ENCODE data around the gene VWA8.
"Not testable (repeated sequence)": the region's sequence is repeated elsewhere in the genome, so short reads cannot be mapped to it uniquely, and the experiment has no call there.

VWA8 gene

GRCh38 chr13:41897126-41897525 is 63.8 kb downstream of the VWA8 start:
- POLR2A ChIA-PET, result no interaction called here
- no peak for TF ChIP-seq CTCF (IDR thresholded peaks at IDR 0.05; ENCODE audit: control extremely low read depth, extremely low read depth, low read depth, missing control alignments)
- no peak for DNase-seq (ENCODE audit: extremely low spot score)
- CTCF ChIA-PET, result interaction anchor here (1.0 to 1.6 kb wide), 4 partner anchors 8 to 229 kb away, joined by 3 to 5 read pairs (median 4); no protein-coding TSS in a partner anchor

- POLR2A ChIA-PET, result no interaction called here
- CTCF ChIA-PET, result no interaction called here
- TF ChIP-seq CTCF (IDR thresholded peaks at IDR 0.05; ENCODE audit: control extremely low read depth, extremely low read depth, low read depth, missing control alignments), result no peak
- DNase-seq (ENCODE audit: extremely low spot score), result no peak
Measured at GRCh38 chr13:41895478-41895877, 65.4 kb downstream of the VWA8 start.

- TF ChIP-seq CTCF (IDR thresholded peaks at IDR 0.05; ENCODE audit: control extremely low read depth, extremely low read depth, low read depth, missing control alignments), result no peak
- ChIA-PET CTCF (interaction anchor here (1.2 kb wide), 1 partner anchor 23 kb away, joined by 3 read pairs; no protein-coding TSS in a partner anchor), POLR2A (no interaction called here)
- DNase-seq (ENCODE audit: extremely low spot score), result no peak
Measured at GRCh38 chr13:41891119-41891518, 69.8 kb downstream of the VWA8 start.

GRCh38 chr13:41883147-41883546 is 77.8 kb downstream of the VWA8 start:
- POLR2A ChIA-PET, result no interaction called here
- CTCF ChIA-PET, result no interaction called here
- no peak for DNase-seq (ENCODE audit: extremely low spot score)
- no peak for TF ChIP-seq CTCF (IDR thresholded peaks at IDR 0.05; ENCODE audit: control extremely low read depth, extremely low read depth, low read depth, missing control alignments)

GRCh38 chr13:41881890-41882289 is 79.0 kb downstream of the VWA8 start:
- POLR2A ChIA-PET; CTCF ChIA-PET; DNase-seq (ENCODE audit: extremely low spot score): not testable (repeated sequence)

GRCh38 chr13:41880966-41881365 is 79.9 kb downstream of the VWA8 start:
- CTCF ChIA-PET, result interaction anchor here (1.3 kb wide), 1 partner anchor 8 kb away, joined by 3 read pairs; no protein-coding TSS in a partner anchor
- no peak for DNase-seq (ENCODE audit: extremely low spot score)
- POLR2A ChIA-PET, result no interaction called here
- no peak for TF ChIP-seq CTCF (IDR thresholded peaks at IDR 0.05; ENCODE audit: control extremely low read depth, extremely low read depth, low read depth, missing control alignments)

GRCh38 chr13:41864658-41865057 is 96.3 kb downstream of the VWA8 start:
- POLR2A ChIA-PET, result interaction anchor here (0.6 kb wide), 1 partner anchor 254 kb away, joined by 4 read pairs; no protein-coding TSS in a partner anchor
- CTCF ChIA-PET, result interaction anchor here (0.9 to 1.2 kb wide), 3 partner anchors 11 to 110 kb away, joined by 3 to 4 read pairs (median 3); no protein-coding TSS in a partner anchor
- no peak for DNase-seq (ENCODE audit: extremely low spot score)

GRCh38 chr13:41862659-41863058 is 98.2 kb downstream of the VWA8 start:
- CTCF ChIA-PET; DNase-seq (ENCODE audit: extremely low spot score); POLR2A ChIA-PET: not testable (repeated sequence)

More at GRCh38 chr13:41864658-41865057, 96.3 kb downstream of the VWA8 start:
- TF ChIP-seq CTCF (IDR thresholded peaks at IDR 0.05; ENCODE audit: control extremely low read depth, extremely low read depth, low read depth, missing control alignments), result no peak
